Body of pancreas (tissue), 4 donors: ENCODE measurements around the gene SURF1. TPM values are rescaled to one million over a fixed set of nuclear protein-coding genes. Genes with fewer than 3 reads are reported as not detected.

Experiments
- ATAC-seq: fragments of 150-250 bp; one replicate; pipeline ENCODE4 v1.9.1; 2016
- DNase-seq, 4 donors: peaks; one replicate each; pipeline ENCODE4 v3.0.0-alpha.2; 2019
- H3K27ac ChIP-seq, 4 donors: fragments of 200-600 bp; sonication (generic); 1 replicate in 3 of 4; 2 replicates in 1 of 4; pipeline versions ENCODE4 v1.5.1 to v1.6.1; 2016 to 2019; ENCODE audit warnings: mild to moderate bottlenecking in 1 of 4, mixed read lengths in 1 of 4, moderate library complexity in 1 of 4
- H3K27me3 ChIP-seq, 2 donors: fragments of 200-600 bp; sonication (generic); one replicate each; pipeline ENCODE4 v1.6.0; 2016; ENCODE audit warnings: mild to moderate bottlenecking in 1 of 2
- H3K36me3 ChIP-seq, 2 donors: fragments of 200-600 bp; sonication (generic); replicated peaks in 1 of 2; 2 replicates each; pipeline ENCODE4 v1.5.1; 2016; ENCODE audit warnings: low read depth in 2 of 2; ENCODE audit not compliant: insufficient read depth in 1 of 2
- H3K4me1 ChIP-seq: fragments of 200-600 bp; sonication (generic); one replicate; pipeline ENCODE4 v1.6.0; 2016
- H3K4me3 ChIP-seq, 2 donors: fragments of 200-600 bp; sonication (generic); 1 replicate in 1 of 2; 2 replicates in 1 of 2; pipeline ENCODE4 v1.5.1; 2016 to 2019
- H3K9me3 ChIP-seq, 3 donors: fragments of 200-600 bp; sonication (generic); 1 replicate in 2 of 3; 2 replicates in 1 of 3; pipeline ENCODE4 v1.5.1; 2016
- POLR2A ChIP-seq, 3 donors: fragments of 450-650 bp; IDR thresholded peaks; one replicate each; pipeline ENCODE4 v1.6.1; 2016; ENCODE audit warnings: antibody characterized with exemption in 3 of 3, mild to moderate bottlenecking in 2 of 3
- WGBS, 2 donors: methylation state at CpG; one replicate each; pipeline ENCODE4 v1.1.5; 2017; 5-methylcytosine and 5-hydroxymethylcytosine counted together
- intact Hi-C: fragments of 100-400 bp; cut with DNase I; formaldehyde crosslinking; loops from one replicate; pipeline ENCODE4 v1.15.1; 2023
- total RNA-seq, 2 donors: library from RNA; depleted of rRNA; stranded (reverse); fragments of >200 nt; gene quantifications; one replicate each; pipeline ENCODE4 v1.1.0, GENCODE V29; 2016
- TF ChIP-seq, protein P1 (sequence below), 7 experiments: fragments of 450-650 bp in 4 of 7; fragments of 200-600 bp in 3 of 7; sonication (generic) in 3 of 7; IDR thresholded peaks; one replicate each; pipeline ENCODE4 v1.5.1; 2016 to 2019; ENCODE audit warnings: antibody characterized with exemption in 7 of 7

The SURF1 gene
- total RNA-seq, 2 donors from 2014 or later, result 31.0 to 43.1 TPM

DNA sequence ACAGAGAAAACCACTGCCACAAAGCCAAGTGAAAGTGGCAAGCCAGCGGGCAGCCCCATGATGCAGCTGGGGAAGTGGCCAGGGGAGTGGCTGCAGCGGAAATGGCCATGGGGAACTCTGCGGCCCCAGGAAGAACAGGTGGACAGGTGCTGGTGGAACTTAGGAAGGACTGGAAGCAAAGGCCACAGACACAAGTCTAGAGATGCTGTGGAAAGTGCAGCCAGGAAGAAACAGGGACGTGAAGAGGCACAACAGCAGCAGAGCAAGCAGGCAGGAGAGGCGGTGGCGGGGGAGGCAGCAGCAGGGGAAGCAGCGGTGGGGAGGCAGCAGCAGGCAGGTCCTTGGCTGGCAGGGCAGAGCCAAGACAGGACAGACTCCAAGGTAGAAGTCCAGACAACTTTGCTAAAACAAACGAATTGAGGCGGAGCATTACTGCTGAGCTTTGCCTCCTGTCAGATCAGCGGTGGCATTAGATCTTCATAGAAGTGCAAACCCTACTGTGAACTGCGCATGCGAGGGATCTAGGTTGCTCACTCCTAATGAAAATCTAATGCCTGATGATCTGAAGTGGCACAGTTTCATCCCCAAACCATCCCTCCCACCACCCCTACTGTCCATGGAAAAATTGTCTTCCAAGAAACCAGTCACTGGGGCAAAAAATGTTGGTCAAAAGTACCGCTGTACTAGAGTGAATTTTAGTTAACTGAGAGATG, 32.1 kb downstream of the SURF1 start:
- H3K9me3 ChIP-seq, result no peaks in the 10 kb centered on the region
- 82 to 84% methylated on average over 13 of the region's 13 CpGs for WGBS, 2 donors
- no peak overlapping the region for H3K27ac ChIP-seq
- TF ChIP-seq POLR2A (IDR thresholded peaks at IDR 0.05), result no peak
- TF ChIP-seq, protein P1, sequence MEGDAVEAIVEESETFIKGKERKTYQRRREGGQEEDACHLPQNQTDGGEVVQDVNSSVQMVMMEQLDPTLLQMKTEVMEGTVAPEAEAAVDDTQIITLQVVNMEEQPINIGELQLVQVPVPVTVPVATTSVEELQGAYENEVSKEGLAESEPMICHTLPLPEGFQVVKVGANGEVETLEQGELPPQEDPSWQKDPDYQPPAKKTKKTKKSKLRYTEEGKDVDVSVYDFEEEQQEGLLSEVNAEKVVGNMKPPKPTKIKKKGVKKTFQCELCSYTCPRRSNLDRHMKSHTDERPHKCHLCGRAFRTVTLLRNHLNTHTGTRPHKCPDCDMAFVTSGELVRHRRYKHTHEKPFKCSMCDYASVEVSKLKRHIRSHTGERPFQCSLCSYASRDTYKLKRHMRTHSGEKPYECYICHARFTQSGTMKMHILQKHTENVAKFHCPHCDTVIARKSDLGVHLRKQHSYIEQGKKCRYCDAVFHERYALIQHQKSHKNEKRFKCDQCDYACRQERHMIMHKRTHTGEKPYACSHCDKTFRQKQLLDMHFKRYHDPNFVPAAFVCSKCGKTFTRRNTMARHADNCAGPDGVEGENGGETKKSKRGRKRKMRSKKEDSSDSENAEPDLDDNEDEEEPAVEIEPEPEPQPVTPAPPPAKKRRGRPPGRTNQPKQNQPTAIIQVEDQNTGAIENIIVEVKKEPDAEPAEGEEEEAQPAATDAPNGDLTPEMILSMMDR (IDR thresholded peaks at IDR 0.05), result no peak
- DNase-seq (no peak), ATAC-seq (no peak)
- intact Hi-C loops, result loop anchor here (10.0 kb wide), 1 partner anchor 139 kb away; no protein-coding TSS in a partner anchor
- H3K4me3 ChIP-seq, result no peak overlapping the region
- H3K4me1 ChIP-seq, result peaks cover 1% of the 10 kb centered on the region
- no peaks in the 10 kb centered on the region for H3K36me3 ChIP-seq
- H3K27me3 ChIP-seq, result no peaks in the 10 kb centered on the region

DNA sequence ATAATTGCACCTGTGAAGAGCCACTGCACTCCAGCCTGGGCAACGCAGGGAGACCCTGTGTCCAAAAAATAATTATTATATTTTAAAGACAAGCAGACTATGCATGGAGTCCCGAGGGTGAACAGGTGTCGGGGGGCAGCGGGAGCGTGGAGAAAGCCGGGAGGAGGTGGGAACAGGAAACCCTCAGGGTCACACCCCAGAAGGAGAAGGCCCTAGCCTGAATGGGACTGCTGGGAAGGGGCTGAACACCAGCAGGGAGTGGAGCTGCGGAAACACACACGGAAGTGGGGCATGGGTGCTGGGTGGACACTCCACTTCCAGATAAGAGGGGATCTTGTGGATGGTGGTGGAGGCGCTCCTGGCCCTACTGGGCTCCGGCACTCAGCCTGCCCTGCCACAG, 33.1 kb downstream of the SURF1 start:
- ATAC-seq, result no peak
- TF ChIP-seq, protein P1 (IDR thresholded peaks at IDR 0.05), result no peak
- TF ChIP-seq POLR2A (IDR thresholded peaks at IDR 0.05), result no peak
- Histone ChIP-seq H3K36me3 (no peaks in the 10 kb centered on the region), H3K9me3 (no peaks in the 10 kb centered on the region), H3K4me3 (no peak overlapping the region), H3K27me3 (no peaks in the 10 kb centered on the region), H3K27ac (no peak overlapping the region), H3K4me1 (no peaks in the 10 kb centered on the region)
- intact Hi-C loops, result loop anchor here (10.0 kb wide), 1 partner anchor 138 kb away; no protein-coding TSS in a partner anchor
- WGBS, 2 donors, result 78 to 79% methylated on average over 10 of the region's 10 CpGs
- no peak for DNase-seq

DNA sequence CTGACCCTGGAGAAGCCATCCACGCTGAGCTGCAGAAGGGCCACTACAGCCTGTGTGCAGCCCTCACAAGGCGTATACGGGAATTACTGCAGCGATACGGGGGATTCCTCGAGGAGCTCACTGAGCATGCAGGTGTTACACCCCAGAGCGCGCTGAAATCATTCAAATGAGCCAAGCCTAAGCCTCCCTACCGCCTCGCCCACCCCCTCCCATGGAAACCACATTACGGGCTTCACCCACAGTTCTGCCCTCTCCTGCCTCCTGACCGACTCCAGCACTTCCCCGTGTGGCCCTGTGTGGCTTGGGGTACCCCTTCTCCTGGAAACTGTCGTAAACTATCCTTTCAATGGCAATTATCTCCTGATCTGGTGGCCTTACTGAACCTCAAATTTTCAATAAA, 33.6 kb downstream of the SURF1 start:
- WGBS, 2 donors, result 66 to 80% methylated on average over 12 to 14 of the region's 14 CpGs
- H3K27ac ChIP-seq, result no peak overlapping the region
- H3K27me3 ChIP-seq, result no peaks in the 10 kb centered on the region
- no peaks in the 10 kb centered on the region for H3K4me1 ChIP-seq
- DNase-seq, result no peak
- no peaks in the 10 kb centered on the region for H3K36me3 ChIP-seq
- ATAC-seq, result no peak
- TF ChIP-seq, protein P1 (IDR thresholded peaks at IDR 0.05), result no peak
- TF ChIP-seq POLR2A (IDR thresholded peaks at IDR 0.05), result no peak
- H3K9me3 ChIP-seq, result no peaks in the 10 kb centered on the region
- intact Hi-C loops, result loop anchor here (10.0 kb wide), 1 partner anchor 138 kb away; no protein-coding TSS in a partner anchor
- no peak overlapping the region for H3K4me3 ChIP-seq

DNA sequence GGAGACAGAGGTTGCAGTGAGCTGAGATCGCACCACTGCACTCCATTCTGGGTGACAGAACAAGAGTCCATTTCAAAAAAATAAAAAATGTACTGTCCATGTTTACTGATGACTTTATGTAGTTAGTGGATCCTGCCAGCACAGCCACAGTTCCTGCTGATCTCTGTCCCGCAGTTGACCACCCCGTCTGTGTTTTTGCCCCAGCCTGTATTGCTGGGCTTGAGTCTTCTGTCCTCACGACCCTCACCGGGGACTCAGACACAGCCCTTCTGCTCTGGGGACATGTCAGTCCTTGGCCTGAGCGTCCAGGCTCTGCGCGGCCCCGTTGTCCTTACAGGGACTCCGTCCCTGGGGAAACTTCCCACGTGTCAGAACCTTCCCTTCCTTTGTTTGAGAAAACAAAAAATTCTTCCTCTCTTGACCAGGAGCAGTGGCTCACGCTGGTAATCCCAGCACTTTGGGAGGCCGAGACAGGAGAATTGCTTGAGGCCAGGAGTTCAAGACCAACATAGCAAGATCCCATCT, 34.8 kb downstream of the SURF1 start:
- DNase-seq (no peak), ATAC-seq (no peak)
- no peaks in the 10 kb centered on the region for H3K4me1 ChIP-seq
- no peak overlapping the region for H3K27ac ChIP-seq
- no peak for TF ChIP-seq POLR2A (IDR thresholded peaks at IDR 0.05)
- TF ChIP-seq, protein P1 (IDR thresholded peaks at IDR 0.05), result no peak
- intact Hi-C loops, result loop anchor here (10.0 kb wide), 1 partner anchor 137 kb away; no protein-coding TSS in a partner anchor
- WGBS, 2 donors, result 74 to 78% methylated on average over 13 of the region's 13 CpGs
- H3K9me3 ChIP-seq, result no peaks in the 10 kb centered on the region
- H3K27me3 ChIP-seq, result no peaks in the 10 kb centered on the region
- no peaks in the 10 kb centered on the region for H3K36me3 ChIP-seq
- H3K4me3 ChIP-seq, result no peak overlapping the region
